Measurements from ENCODE around the gene DCAF12L1. TPM values are rescaled to one million over a fixed set of nuclear protein-coding genes. Genes with fewer than 3 reads are reported as not detected.

Gene DCAF12L1
- total RNA-seq (23.2 and 25.7 TPM in 2 replicates), polyA plus RNA-seq (23.5 and 30.7 TPM in 2 replicates), polyA minus RNA-seq (30.1 and 36.1 TPM in 2 replicates), Bru-seq, nascent RNA (percentile 83 among the genes with signal in this experiment), BruChase-seq, experiment 1, labeled RNA remaining after a 6-hour chase (percentile 90 among the genes with signal in this experiment), BruChase-seq, experiment 2, labeled RNA remaining after a 2-hour chase (percentile 94 among the genes with signal in this experiment)
- polyA plus RNA-seq (2011; cell fraction: cytosol; rRNA removed), result 9.3 and 14.1 TPM in 2 replicates
- polyA plus RNA-seq (2011; cell fraction: nucleus; rRNA removed), result 7.6 and 10.6 TPM in 2 replicates
- polyA plus RNA-seq (2012), result 2.5 and 3.4 TPM in 2 replicates
- not detected for polyA minus RNA-seq (2011; cell fraction: cytosol; rRNA and poly(A)+ RNA removed)
- 10.0 and 19.0 TPM in 2 replicates for polyA minus RNA-seq (2011; cell fraction: nucleus; rRNA and poly(A)+ RNA removed)
- long read RNA-seq, transcript DCAF12L1-201 (2 exons, 3,382 nt), result major isoform, 19 of 20 reads
- long read RNA-seq, partial matches to known transcripts, result 0 of 20 reads
- long read RNA-seq, other reads (novel, unspliced or antisense), result 1 of 20 reads

DNA sequence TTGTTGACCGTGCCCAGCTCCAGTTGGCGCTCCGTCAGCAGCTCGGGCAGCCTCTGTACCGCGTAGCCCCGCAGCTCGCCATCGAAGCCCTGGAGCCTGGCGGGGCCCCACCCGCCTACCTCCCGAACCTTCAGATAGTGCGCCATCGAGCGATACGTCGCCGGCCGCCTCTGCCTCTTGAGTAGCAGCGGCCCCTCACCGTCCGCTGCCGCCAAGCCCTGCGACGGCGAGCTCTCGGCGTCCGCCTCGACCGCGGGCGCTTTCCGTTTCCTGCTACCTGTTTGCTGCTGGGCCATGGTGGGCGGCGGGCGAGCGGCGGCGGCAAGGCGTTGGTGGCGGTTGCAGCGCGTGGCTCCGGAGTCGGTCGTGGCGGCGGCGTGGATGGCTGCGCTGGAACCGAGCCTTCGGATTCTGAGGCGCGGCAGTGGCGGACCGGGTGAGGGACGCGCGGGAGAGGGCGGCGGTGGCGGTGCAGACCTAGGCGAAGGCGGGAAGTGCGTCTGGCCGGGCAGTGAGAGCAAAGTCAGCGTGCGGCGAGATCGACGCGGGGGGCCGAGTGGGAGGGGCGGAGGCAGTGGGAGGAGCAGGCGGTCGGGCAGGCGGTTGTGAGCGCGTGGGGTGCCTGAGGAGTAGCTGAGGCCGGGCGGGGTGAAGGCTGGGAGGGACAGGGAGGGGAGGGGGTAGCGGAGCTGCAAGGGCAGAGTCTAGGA lies at the start of gene DCAF12L1:
TSS of gene DCAF12L1 (minus strand) at position 502 of the 710 bp plus-strand sequence. CDS start at position 296, 206 bp downstream.
- Histone ChIP-seq H3K4me1 (ENCODE audit: control insufficient read depth, extremely low read depth, insufficient read depth, low read length) (peaks cover 16% of the 10 kb centered on the region), H3K79me2 (ENCODE audit: control insufficient read depth, insufficient read depth, low read length) (peaks cover 2% of the 10 kb centered on the region), H4K20me1 (replicated peaks; ENCODE audit: control insufficient read depth, extremely low read depth, insufficient read depth, low read length) (no peaks in the 10 kb centered on the region), H3K9me3 (replicated peaks; ENCODE audit: control insufficient read depth, insufficient read depth, low read length) (no peaks in the 10 kb centered on the region), H3K4me3 (replicated peaks in 1 of 3; ENCODE audit: insufficient read depth in 1 of 3, low read depth in 1 of 3, low read length in 3 of 3) (peak within 1 kb of the TSS in 2 of 3 experiments; percentile 52 to 58), H3K9ac (replicated peaks; ENCODE audit: extremely low read depth, insufficient read depth, low read length) (peak within 1 kb of the TSS; percentile 25), H2AFZ (ENCODE audit: low read depth, low read length) (peak within 1 kb of the TSS; percentile 44), H3K27ac (ENCODE audit: insufficient read depth, low read depth, low read length) (no peak within 1 kb of the TSS), H3K36me3 (ENCODE audit: control insufficient read depth in 2 of 2, extremely low read depth in 1 of 2, insufficient read depth in 2 of 2, low read length in 2 of 2) (no peaks in the 10 kb centered on the region), H3K9me1 (replicated peaks; ENCODE audit: control insufficient read depth, extremely low read depth, insufficient read depth, low read length) (no peaks in the 10 kb centered on the region), H3K27me3 (ENCODE audit: control insufficient read depth in 2 of 2, insufficient read depth in 2 of 2, low read length in 2 of 2) (no peaks in the 10 kb centered on the region), H3K4me2 (ENCODE audit: insufficient read depth, low read length) (peak within 1 kb of the TSS; percentile 25)
- dilution Hi-C loops (cut with MboI; ENCODE audit: extremely low pct_ligation_motif_present, low sequenced_read_pairs), result no loop called here
- peak; percentile 77 for FAIRE-seq
- no peak for TF ChIP-seq JUN (IDR thresholded peaks at IDR 0.05; ENCODE audit: borderline replicate concordance, insufficient read depth, insufficient read length, low read depth)
- TF ChIP-seq GATA2 (IDR thresholded peaks at IDR 0.05; ENCODE audit: insufficient read depth, insufficient read length, low read depth, low read length), result no peak
- TF ChIP-seq FOS (IDR thresholded peaks at IDR 0.05; ENCODE audit: borderline replicate concordance, insufficient read depth, low read length), result no peak
- TF ChIP-seq EZH2 (IDR thresholded peaks at IDR 0.05; ENCODE audit: borderline replicate concordance, low read depth, low read length, severe bottlenecking), result no peak
- TF ChIP-seq POLR2AphosphoS5 (IDR thresholded peaks at IDR 0.05; ENCODE audit: insufficient read depth, low read depth, low read length), result no peak
- TF ChIP-seq, protein P1, sequence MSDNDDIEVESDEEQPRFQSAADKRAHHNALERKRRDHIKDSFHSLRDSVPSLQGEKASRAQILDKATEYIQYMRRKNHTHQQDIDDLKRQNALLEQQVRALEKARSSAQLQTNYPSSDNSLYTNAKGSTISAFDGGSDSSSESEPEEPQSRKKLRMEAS (IDR thresholded peaks at IDR 0.05; ENCODE audit: insufficient read depth, insufficient read length), result no peak
- TF ChIP-seq POLR2A (IDR thresholded peaks at IDR 0.05; ENCODE audit: low read depth, low read length), result no peak
- TF ChIP-seq, protein P2, sequence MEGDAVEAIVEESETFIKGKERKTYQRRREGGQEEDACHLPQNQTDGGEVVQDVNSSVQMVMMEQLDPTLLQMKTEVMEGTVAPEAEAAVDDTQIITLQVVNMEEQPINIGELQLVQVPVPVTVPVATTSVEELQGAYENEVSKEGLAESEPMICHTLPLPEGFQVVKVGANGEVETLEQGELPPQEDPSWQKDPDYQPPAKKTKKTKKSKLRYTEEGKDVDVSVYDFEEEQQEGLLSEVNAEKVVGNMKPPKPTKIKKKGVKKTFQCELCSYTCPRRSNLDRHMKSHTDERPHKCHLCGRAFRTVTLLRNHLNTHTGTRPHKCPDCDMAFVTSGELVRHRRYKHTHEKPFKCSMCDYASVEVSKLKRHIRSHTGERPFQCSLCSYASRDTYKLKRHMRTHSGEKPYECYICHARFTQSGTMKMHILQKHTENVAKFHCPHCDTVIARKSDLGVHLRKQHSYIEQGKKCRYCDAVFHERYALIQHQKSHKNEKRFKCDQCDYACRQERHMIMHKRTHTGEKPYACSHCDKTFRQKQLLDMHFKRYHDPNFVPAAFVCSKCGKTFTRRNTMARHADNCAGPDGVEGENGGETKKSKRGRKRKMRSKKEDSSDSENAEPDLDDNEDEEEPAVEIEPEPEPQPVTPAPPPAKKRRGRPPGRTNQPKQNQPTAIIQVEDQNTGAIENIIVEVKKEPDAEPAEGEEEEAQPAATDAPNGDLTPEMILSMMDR (IDR thresholded peaks at IDR 0.05; ENCODE audit: extremely low read depth in 1 of 2, insufficient read depth in 1 of 2, low read depth in 1 of 2, low read length in 2 of 2), result no peak
- no peak for TF ChIP-seq MYC (IDR thresholded peaks at IDR 0.05; ENCODE audit: low read depth, low read length)
- POLR2A ChIA-PET, result interaction anchor here (0.6 kb wide), 1 partner anchor 81 kb away, joined by 6 read pairs; no protein-coding TSS in a partner anchor
- no TSS peak for BruUV-seq (replicated peaks)
- CTCF ChIA-PET, result no interaction called here
- intact Hi-C loops (cut with micrococcal nuclease), result no loop called here
- peak; percentile 43 for DNase-seq (ENCODE audit: low read depth, low spot score)
